NCI-H146 treated with DMSO at 0.1 percent for 48 hours (cell line): ENCODE data around the gene CYP27C1.
"Not testable (repeated sequence)": the region's sequence is repeated elsewhere in the genome, so short reads cannot be mapped to it uniquely, and the experiment has no call there.

Source experiments
- DNase-seq: peaks from one replicate; lab custom pipeline; 2025; ENCODE audit not compliant: unreplicated experiment; lab: John Stamatoyannopoulos, UW

CYP27C1 gene

GRCh38 chr2:127175041-127175721 lies 44.9 kb downstream of the CYP27C1 start:
- DNase-seq, result no peak

GRCh38 chr2:127174640-127175039 lies 45.5 kb downstream of the CYP27C1 start:
- DNase-seq, result no peak

- DNase-seq, result no peak
Measured at GRCh38 chr2:127174136-127174535, 46.0 kb downstream of the CYP27C1 start.

- no peak for DNase-seq
Measured at GRCh38 chr2:127173057-127173456, 47.0 kb downstream of the CYP27C1 start.

DNA sequence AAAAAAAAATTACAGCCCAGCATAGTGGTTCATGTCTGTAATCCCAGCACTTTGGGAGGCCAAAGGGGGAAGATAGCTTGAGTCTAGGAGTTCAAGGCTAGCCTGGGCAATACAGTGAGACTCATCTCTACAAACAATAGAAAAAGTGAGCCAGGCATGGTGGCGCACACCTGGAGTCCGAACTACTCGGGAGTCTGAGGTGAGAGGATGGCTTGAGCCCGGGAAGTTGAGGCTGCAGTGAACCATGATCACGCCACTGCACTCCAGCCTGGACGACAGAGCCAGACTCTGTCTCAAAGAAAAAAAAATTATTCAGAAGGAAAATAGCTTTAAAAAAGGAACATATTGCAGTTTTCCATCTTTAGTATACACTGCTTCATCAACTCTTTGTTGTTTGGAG lies 47.8 kb downstream of the CYP27C1 start:
- DNase-seq, result no peak

GRCh38 chr2:127170452-127171197 lies 49.5 kb downstream of the CYP27C1 start:
- no peak for DNase-seq

GRCh38 chr2:127170021-127170420 lies 50.1 kb downstream of the CYP27C1 start:
- DNase-seq, result no peak

DNA sequence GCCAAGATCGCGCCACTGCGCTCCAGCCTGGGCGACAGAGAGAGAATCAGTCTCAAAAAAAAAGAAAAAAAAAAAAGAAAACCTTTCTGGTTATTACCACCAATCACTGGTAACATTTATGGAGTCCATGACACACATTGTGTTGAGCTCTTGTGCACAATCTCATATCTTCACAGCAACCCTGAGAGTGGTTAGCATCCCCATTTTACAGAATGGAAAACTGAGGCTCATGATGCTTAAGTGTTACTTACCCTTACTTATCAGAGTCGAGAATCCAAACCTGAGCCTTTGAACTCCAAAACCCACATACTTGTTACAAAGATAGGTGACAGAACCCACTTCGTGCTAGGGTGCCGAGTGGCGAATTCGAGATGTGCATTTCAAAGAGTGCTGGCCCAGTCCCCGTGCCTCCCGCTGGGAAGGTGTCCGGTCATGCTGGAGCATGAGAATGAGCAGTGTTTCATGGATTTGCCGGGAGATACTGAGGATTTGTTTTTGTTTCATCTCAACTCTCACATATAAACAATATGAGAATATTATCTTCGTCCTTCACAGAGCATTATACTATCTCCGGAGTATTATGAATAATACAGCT lies 50.9 kb downstream of the CYP27C1 start:
- no peak for DNase-seq

- DNase-seq, result no peak
Measured at GRCh38 chr2:127166231-127166860, 53.8 kb downstream of the CYP27C1 start.

DNA sequence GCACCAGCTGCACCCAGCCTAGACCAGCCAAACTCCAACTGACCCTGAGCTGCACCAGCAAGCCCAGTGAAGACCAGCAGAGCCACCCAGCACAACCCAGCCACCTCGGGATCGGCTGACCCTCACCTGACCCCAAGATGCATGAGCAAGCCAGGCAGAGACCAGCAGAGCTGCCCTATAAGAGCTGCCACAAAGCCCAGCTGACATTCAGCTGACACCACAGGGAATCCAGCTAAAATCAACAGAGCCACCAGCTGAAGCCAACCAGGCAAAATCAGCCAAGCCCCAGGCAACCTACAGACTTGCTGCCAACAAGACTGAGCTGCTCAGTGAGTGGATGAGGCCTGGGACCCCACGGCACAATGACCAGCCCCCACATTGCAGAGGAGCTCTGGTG lies 54.6 kb downstream of the CYP27C1 start:
- no peak for DNase-seq

- DNase-seq, result no peak
Measured at GRCh38 chr2:127164761-127165538, 55.1 kb downstream of the CYP27C1 start.

DNA sequence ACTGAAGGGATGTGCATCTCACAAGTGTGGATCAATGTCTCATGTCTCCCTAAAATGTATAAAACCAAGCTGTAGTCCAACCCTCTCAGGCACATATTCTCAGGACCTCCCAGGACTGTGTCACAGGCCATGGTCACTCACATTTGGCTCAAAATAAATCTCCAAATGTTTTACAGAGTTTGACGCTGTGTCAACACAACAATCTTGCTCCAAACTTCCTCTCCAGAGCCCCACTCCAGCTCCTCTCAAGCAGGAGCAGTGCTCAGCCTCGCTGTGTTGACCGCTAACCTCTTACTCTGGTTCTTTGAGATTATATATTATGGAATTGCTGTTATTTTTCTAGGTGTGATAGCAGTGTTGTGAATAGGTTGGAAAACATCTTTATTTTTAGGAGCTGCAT lies 56.2 kb downstream of the CYP27C1 start:
- DNase-seq, result no peak

DNA sequence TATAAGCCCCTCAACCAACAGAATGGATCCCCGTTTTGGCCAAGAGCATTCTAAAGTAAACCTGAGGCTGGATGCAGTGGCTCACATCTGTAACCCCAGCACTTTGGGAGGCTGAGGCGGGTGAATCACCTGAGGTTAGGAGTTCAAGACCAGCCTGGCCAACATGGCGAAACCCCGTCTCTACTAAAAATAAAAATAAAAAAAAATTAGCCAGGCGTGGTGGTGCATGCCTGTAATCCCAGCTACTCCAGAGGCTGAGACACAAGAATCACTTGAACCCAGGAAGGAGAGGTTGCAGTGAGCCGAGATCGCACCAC lies 57.1 kb downstream of the CYP27C1 start:
- not testable (repeated sequence) for DNase-seq

GRCh38 chr2:127162261-127163089 lies 57.6 kb downstream of the CYP27C1 start:
- no peak for DNase-seq

DNA sequence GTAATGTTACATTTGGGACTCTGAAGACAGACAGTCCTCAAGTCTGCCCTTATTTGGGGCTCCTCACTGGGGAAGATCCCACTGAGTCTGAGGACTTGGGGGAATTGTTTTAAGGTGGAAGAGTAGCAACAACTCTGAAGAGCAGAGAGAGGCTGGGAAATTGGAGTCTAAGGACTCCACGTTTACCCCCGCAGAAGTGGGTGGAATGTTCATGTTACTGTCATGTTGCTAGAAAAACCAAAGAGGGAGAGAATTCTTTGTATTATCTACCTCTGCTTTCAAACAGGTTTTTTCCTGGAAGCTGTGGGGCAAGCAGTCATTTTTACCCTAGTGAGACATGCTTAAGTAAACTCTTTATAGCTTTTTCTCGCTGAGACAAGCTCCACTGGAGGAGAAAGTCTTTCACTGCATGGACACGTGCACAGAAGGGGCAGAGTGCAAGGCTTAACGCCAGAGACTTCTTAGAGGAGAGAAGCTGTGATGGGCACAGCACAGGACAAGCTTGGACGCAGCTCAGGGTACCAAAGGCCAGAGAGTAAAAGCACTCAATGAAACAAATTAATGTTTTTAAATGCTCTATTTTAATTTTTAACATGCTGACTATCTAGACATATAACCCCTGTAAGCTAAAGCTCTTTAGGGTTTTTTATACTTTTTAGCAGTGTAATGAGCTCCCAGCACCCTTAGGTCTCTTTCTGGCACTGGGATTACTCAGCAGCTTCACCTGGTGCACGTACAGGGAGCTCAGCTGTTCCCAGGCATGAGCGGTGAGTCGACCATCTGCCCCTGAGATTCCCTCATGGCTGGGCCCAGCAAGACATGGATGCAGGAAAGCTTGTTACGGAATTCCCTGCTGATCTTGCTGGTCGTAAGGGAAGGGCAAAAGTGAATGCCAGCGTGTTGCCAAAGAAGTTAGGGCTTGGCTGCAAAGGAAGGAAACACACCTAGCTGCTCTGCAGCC lies 58.6 kb downstream of the CYP27C1 start:
- DNase-seq, result no peak

DNA sequence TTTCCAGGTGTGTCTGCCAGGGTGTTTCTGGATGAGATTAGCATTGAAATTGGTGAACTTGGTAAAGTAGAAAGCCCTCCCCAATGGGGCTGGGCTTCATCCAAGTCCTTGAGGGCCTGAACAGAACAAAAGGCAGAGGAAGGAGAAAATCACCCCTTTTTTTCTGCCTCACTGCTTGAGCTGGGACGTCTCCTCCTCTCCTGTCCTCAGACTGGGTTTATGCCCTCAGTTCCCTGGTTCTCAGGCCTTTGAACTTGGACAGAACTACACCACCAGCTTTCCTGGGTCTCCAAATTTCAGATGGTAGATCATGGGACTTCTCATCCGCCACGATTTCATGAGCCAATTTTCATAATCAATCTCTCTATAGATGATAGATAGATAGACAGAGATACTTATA lies 59.4 kb downstream of the CYP27C1 start:
- no peak for DNase-seq

DNA sequence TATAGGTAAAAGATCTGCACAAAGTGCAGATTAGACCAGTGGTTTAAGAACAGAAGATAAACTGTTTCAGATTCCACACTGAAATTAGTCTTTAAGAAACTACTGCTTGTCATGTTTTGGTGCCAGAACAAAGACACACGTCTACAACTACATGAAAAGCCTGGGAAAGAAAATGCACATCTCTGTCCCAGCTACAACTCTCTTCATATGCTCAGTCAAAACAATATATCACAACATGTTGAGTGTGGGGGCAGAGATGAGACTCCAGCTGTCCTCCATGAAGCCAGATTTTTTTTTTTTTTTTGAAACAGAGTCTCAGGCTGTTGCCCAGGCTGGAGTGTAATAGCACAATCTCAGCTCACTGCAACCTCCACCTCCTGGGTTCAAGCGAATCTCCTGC lies 60.6 kb downstream of the CYP27C1 start:
- DNase-seq, result no peak

DNA sequence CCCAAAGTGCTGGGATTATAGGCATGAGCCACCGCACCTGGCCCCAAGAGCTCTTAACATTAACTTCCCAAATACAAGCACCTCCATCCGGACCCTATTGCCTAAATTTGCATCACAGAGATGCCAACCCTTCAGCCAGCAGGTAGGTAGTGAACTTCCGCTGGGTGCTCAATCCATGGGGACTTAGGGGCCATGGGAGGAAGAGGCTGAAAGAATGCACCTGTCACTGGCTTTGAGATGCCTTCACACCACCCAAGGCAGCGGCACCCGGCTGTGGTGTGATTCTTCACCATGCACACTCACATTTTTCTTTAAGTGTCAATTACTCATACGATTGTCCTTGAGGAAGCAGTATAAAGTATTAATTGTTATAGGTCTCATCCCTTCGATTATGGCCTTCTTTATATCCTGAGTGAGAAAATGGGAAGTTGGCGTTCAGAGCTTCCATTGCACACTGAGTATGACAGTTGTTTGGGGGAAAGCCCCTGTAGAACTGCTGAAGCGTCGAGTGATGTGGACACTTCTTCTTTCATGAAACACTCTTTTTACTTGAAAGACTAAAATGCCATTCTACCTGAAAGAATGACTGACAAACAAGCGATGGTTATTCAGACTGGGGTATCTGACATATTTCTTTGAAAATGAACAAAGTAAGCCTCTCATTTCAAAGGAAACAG lies 61.3 kb downstream of the CYP27C1 start:
- DNase-seq, result no peak
